Stimulated activated CD8-positive, alpha-beta memory T cell treated with anti-CD3 and anti-CD28 coated beads, Interleukin-15, amount 100 ng/mL, for 4 hours (primary cell): Measurements from ENCODE around the gene ARHGAP10.
A peak's percentile ranks its signal among the peaks of the same experiment; 100 is the strongest.
"Not testable (repeated sequence)": the region's sequence is repeated elsewhere in the genome, so short reads cannot be mapped to it uniquely, and the experiment has no call there.

Source experiments
- DNase-seq, 2 donors: peaks; one replicate each; pipeline ENCODE4 v3.0.0-alpha.2; 2020; ENCODE audit warnings: low read depth in 2 of 2

The ARHGAP10 gene

GRCh38 chr4:147793569-147794313 is 61.9 kb downstream of the ARHGAP10 start:
- no peak for DNase-seq

- DNase-seq = no peak
Observed at GRCh38 chr4:147794314-147794680, 62.4 kb downstream of the ARHGAP10 start.

GRCh38 chr4:147794787-147795413 is 63.0 kb downstream of the ARHGAP10 start:
- no peak for DNase-seq

GRCh38 chr4:147799057-147799456 is 67.2 kb downstream of the ARHGAP10 start:
- DNase-seq = not testable (repeated sequence)

DNA sequence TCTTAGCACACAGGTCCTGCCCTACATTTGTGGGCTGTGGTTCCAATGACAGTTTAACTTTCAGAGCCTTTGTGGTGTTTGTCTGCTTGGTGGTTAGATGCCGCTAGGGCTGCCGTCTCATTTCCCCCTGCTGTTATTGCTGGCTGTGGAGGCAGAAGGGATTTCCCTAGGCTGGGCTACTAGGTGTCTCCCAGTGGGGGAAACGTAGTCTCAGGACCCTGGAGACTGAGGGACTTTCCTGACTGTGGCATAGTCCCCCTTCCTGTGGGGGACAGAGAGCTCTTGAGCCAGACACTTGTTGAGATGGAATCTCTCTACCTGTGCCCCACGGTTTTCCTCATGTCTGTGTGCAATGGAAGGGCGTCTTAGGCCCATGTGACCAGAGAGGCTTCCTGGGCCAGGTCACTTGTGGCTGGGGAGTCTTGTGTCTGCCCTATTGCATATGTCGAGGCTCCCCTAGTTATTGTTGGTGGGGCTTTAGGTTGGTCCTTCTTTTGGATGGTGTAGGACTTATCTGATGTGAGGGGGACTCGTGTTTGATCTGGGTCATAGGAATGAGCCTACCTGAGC is 68.2 kb downstream of the ARHGAP10 start:
- peak; percentile 19 to 26 for DNase-seq

GRCh38 chr4:147801820-147802219 is 69.9 kb downstream of the ARHGAP10 start:
- no peak for DNase-seq

GRCh38 chr4:147802346-147802745 is 70.5 kb downstream of the ARHGAP10 start:
- DNase-seq = no peak

DNA sequence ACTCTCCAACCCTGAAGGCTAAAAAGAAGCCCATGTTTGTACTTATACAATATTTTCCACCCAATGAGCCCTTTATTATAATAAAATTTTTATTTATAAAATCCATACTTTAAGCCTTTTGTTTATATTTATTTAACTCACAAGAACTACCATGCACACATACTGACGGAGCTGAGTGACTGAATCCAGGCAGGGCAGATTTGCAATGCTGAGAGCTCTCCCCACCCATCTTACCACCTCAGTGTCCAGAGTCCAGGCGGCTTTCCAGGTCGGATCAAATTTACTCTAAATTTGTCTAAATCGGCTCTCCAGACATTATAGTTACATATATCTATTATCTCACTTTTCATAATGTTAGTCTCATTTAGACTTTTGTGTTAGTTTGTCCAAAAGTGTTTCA is 74.1 kb downstream of the ARHGAP10 start:
- no peak for DNase-seq

- DNase-seq = no peak
Observed at GRCh38 chr4:147808447-147808846, 76.6 kb downstream of the ARHGAP10 start.

- no peak for DNase-seq
Observed at GRCh38 chr4:147809211-147809610, 77.3 kb downstream of the ARHGAP10 start.

DNA sequence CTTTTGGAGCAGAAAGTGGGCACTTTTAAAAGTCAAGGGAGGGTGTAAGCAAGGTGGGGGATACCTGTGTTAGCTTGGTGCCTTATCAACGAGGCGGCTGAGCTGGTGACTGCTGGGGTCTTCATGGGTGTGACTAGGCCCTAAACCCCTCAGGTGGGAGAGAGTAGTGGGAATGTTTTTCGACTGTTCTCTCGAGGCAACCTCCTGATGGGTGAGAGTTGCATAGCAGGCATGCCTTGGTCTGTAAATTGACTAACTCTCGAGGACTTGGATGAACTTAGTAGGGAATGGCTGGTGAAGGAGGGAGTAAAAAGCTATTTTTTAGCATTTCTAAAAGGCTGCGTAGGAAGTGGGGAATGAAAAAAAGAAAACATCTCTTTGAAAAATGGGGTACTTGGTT is 80.0 kb downstream of the ARHGAP10 start:
- no peak for DNase-seq

DNA sequence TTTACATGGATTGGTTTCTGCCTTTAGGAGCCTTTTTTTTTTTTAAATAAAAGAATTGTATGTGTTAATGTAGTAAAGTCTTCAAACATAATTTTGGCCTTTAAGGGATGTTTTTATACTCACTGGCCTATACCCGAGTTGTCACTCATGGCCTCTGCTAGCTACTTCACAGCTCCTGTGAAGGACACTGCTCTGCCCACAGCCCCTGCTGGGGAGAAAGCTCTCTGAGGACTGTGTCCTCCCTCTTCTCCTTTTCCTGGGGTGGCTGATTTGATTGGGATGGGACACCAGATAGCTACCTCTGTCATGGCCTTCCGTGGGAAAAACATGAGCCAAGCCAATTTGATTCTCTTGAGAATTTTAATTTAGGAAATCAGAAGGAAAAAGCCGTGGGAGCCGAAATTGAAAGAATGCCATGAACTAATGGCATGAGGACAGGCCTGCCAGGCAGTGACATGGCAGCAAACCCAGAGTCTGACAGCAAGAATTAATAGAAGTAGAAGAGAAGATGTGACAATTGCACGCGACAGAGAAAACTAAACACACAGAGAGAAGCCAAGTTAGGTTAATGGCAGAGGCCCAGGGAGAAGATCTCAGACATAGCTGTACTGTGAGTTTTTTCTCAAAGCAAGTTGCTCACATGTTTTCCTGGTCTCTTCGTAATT is 81.4 kb downstream of the ARHGAP10 start:
- DNase-seq = no peak

- DNase-seq = no peak
Observed at GRCh38 chr4:147813973-147814372, 82.1 kb downstream of the ARHGAP10 start.

- DNase-seq = no peak
Observed at GRCh38 chr4:147814376-147814775, 82.5 kb downstream of the ARHGAP10 start.

DNA sequence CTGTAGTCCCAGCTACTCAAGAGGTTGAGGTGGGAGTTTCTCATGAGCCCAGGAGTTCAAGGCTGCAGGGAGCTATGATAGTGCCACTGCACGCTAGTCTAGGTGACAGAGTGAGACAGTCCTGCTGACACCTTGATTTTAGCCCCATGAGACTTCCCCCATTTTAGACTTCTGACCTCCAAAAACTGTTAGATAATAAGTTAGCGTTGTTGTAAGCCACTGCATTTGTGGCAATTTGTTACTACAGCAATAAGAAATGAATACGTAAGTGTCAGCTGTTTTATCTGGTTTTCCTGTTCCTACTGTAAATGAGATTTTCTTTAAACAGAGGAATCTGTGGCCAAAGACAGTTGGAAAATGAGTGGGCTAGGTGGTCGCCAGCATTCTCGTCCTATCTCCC is 83.9 kb downstream of the ARHGAP10 start:
- DNase-seq = no peak

DNA sequence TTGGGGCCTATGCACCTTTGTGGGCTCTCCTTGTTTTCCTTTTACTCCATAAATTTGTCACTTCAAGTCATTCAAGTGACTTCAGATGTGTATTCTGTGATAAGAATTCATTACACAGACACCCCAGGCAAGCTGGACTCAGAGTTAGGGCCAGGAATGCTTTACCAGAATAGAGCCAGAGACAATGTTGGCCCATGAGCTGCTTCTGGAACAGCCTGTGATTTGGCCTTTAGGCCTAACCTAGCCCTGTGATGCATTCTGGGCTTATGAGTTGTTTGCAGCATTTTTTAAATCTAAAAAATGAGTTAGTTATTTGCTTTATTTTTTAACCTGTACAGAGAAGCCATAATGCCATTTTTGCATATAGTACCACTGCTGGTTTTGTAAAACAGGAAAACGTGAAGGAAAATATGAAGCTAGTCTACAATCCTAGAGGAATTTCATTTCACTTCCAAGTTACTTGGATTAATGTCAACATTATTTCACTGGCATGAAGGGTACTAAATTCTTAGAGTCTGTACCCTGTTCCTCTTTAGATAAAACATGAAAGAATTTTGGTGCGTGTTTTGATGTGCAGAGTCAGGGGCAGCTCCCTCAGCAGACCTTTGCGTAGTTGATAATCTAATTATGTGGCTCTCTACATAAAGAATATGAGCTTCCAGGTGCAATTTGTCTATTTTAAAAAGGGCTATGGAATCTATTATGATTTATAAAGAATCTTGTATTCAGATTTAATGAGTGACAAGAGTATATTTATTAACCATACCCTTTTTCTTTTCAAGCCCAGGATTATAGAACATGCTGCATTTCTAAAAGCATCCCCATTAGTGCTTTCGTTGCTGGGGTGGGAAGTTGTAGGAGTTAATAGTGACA is 84.7 kb downstream of the ARHGAP10 start:
- DNase-seq = no peak

DNA sequence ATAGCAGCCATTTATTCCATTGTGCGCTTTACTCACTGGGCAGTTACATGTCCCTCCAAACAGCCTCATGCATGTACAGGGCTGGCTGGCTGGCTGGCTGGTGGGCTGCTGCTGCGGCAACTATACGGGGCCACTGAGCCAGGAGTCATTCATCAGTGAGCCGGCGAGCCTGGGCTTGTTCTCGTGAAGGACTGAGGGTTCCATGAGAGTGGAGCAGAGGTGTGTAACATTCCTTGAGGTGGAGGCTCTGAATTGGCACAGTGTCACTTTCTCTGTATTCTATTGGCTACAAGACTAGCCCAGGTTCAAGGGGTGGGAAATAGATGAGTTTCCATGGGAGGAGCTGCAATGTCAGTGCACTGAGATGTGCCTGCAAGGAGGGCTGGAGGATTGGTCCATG is 89.1 kb downstream of the ARHGAP10 start:
- DNase-seq = no peak

DNA sequence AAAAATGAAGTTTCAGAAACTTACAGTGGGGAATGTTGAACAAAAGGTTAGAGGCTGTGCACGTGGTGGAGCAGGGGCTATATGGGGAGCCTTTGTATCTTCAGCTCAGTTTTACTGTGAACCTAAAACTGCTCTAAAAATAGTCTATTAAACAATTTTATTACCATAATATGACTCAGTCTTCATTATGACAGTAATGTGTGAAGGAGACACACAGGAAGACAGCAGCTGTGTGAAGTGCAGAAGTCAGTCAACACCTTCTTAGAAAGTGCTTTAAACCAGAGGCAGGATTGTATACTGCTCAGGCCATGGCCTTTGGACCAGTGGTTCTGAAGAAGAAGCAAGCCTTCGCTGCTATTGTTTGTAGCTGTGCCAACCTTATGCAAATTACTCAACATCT is 89.7 kb downstream of the ARHGAP10 start:
- DNase-seq = no peak

- DNase-seq = no peak
Observed at GRCh38 chr4:147822128-147822527, 90.2 kb downstream of the ARHGAP10 start.

DNA sequence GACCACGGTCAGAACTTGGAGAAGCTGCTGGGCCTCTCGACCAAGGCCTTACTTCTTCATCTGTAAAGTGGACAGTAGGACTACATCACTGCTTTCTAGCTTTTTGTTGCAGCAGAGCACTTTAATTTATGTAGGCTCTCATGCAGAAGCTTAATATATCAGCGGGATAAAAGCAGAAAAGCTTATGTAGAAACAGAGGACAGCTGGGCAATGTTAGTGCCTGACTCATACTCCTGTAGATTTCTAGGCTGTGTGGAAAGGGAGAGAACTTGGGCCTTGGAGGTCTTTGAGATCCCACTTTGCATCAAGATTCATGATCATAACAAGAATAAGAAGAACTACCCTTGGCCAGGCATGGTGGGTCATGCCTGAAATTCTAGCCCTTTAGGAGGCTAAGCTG is 91.2 kb downstream of the ARHGAP10 start:
- no peak for DNase-seq

GRCh38 chr4:147824316-147824715 is 92.4 kb downstream of the ARHGAP10 start:
- DNase-seq = no peak

- DNase-seq = no peak
Observed at GRCh38 chr4:147824884-147825283, 93.0 kb downstream of the ARHGAP10 start.
